Glomerular endothelial cell (primary cell): Measurements from ENCODE around the gene PAX5. TPM values are rescaled to one million over a fixed set of nuclear protein-coding genes. Genes with fewer than 3 reads are reported as not detected.

Experiments
- DNase-seq: peaks from one replicate; pipeline ENCODE4 v3.0.0-alpha.2; 2011; ENCODE audit warnings: low read depth, low spot score; ENCODE audit errors: extremely low read depth
- total RNA-seq: library from RNA; depleted of rRNA; stranded (reverse); fragments of >200 nt; gene quantifications from 2 replicates; pipeline ENCODE4 v1.2.3, GENCODE V29; 2015

PAX5 gene
- total RNA-seq, 1 donor from 2014 or later, result not detected

- no peak for DNase-seq
Measured at GRCh38 chr9:36988848-36989247, 45.2 kb downstream of the PAX5 start.

GRCh38 chr9:36987891-36988290 is 46.2 kb downstream of the PAX5 start:
- no peak for DNase-seq

- no peak for DNase-seq
Measured at GRCh38 chr9:36987409-36987808, 46.7 kb downstream of the PAX5 start.

- no peak for DNase-seq
Measured at GRCh38 chr9:36986468-36987408, 47.3 kb downstream of the PAX5 start.

- DNase-seq, result no peak
Measured at GRCh38 chr9:36985769-36986467, 48.1 kb downstream of the PAX5 start.

GRCh38 chr9:36985061-36985768 is 48.9 kb downstream of the PAX5 start:
- no peak for DNase-seq

GRCh38 chr9:36980148-36980974 is 53.7 kb downstream of the PAX5 start:
- no peak for DNase-seq

GRCh38 chr9:36976371-36977030 is 57.6 kb downstream of the PAX5 start:
- no peak for DNase-seq

- DNase-seq, result no peak
Measured at GRCh38 chr9:36974731-36975130, 59.3 kb downstream of the PAX5 start.

- no peak for DNase-seq
Measured at GRCh38 chr9:36971935-36972488, 62.1 kb downstream of the PAX5 start.

GRCh38 chr9:36970007-36970888 is 63.8 kb downstream of the PAX5 start:
- DNase-seq, result no peak

GRCh38 chr9:36969216-36969771 is 64.8 kb downstream of the PAX5 start:
- no peak for DNase-seq

- no peak for DNase-seq
Measured at GRCh38 chr9:36968574-36969215, 65.4 kb downstream of the PAX5 start.

GRCh38 chr9:36967997-36968396 is 66.1 kb downstream of the PAX5 start:
- no peak for DNase-seq

GRCh38 chr9:36966371-36967097 is 67.5 kb downstream of the PAX5 start:
- DNase-seq, result no peak

GRCh38 chr9:36964791-36965190 is 69.3 kb downstream of the PAX5 start:
- no peak for DNase-seq

GRCh38 chr9:36963346-36963745 is 70.7 kb downstream of the PAX5 start:
- DNase-seq, result no peak
